Measurements from ENCODE around the gene ATP5ME. TPM values are rescaled to one million over a fixed set of nuclear protein-coding genes. Genes with fewer than 3 reads are reported as not detected.

ATP5ME gene
- total and polyA plus RNA-seq, 2 of the 13 experiments (the other 11 are each of a cell fraction or from before 2014, with no cell fraction given) = 305 to 753 TPM

DNA sequence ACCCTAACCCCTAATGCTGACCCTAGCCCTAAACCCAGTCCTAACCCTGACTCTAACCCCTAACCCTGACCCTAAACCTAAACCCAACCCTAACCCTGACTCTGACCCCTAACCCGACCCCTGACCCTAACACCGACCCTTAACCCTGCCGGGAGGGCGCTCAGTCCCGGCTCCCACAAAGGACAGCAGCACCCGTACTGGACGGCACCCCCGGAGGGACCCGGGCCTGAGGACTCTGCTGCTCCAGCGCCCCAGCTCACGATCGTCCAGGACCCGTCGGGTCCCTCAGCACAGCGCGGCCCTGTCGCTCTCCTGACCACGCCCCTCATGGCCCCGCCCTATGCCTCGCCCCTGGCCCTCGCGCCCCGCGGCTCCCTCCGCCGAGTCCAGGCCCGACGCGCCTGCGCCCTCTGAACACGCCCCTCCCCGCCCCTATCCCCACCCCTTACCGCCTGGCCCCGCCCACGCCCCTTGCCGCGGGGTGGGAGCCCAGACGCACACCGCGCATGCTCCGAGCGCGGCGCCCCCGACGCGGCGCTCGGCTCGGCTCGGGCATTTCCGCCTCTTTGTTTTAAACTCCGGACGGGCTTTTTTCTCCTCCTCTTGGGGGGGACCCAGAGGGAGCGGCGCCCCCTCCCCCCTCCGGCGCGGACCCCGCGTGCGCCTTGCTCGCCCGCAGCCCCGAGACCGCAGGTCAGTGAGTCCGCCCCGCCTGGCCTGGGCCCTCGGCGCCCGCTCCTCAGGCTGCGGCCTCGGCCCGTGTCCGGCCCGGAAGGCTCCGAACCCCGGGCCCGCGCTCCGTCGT is 31.4 kb upstream of the ATP5ME start, which contains the start of gene PCGF3 (continued):
- TF ChIP-seq, protein P1, sequence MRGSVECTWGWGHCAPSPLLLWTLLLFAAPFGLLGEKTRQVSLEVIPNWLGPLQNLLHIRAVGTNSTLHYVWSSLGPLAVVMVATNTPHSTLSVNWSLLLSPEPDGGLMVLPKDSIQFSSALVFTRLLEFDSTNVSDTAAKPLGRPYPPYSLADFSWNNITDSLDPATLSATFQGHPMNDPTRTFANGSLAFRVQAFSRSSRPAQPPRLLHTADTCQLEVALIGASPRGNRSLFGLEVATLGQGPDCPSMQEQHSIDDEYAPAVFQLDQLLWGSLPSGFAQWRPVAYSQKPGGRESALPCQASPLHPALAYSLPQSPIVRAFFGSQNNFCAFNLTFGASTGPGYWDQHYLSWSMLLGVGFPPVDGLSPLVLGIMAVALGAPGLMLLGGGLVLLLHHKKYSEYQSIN (CRISPR knock-in tag; IDR thresholded peaks at IDR 0.05; ENCODE audit: borderline replicate concordance) = no peak
- no peak for TF ChIP-seq ZNF761 (CRISPR knock-in tag; conservative IDR thresholded peaks at IDR 0.05)
- no peak for TF ChIP-seq ZNF749 (CRISPR knock-in tag; IDR thresholded peaks at IDR 0.05; ENCODE audit: borderline replicate concordance)
- TF ChIP-seq RARA (CRISPR knock-in tag; IDR thresholded peaks at IDR 0.05) = no peak; the same call in 1 of the 2 replicates
- TF ChIP-seq ZBTB21 (CRISPR knock-in tag; IDR thresholded peaks at IDR 0.05) = no peak
- TF ChIP-seq, protein P2, sequence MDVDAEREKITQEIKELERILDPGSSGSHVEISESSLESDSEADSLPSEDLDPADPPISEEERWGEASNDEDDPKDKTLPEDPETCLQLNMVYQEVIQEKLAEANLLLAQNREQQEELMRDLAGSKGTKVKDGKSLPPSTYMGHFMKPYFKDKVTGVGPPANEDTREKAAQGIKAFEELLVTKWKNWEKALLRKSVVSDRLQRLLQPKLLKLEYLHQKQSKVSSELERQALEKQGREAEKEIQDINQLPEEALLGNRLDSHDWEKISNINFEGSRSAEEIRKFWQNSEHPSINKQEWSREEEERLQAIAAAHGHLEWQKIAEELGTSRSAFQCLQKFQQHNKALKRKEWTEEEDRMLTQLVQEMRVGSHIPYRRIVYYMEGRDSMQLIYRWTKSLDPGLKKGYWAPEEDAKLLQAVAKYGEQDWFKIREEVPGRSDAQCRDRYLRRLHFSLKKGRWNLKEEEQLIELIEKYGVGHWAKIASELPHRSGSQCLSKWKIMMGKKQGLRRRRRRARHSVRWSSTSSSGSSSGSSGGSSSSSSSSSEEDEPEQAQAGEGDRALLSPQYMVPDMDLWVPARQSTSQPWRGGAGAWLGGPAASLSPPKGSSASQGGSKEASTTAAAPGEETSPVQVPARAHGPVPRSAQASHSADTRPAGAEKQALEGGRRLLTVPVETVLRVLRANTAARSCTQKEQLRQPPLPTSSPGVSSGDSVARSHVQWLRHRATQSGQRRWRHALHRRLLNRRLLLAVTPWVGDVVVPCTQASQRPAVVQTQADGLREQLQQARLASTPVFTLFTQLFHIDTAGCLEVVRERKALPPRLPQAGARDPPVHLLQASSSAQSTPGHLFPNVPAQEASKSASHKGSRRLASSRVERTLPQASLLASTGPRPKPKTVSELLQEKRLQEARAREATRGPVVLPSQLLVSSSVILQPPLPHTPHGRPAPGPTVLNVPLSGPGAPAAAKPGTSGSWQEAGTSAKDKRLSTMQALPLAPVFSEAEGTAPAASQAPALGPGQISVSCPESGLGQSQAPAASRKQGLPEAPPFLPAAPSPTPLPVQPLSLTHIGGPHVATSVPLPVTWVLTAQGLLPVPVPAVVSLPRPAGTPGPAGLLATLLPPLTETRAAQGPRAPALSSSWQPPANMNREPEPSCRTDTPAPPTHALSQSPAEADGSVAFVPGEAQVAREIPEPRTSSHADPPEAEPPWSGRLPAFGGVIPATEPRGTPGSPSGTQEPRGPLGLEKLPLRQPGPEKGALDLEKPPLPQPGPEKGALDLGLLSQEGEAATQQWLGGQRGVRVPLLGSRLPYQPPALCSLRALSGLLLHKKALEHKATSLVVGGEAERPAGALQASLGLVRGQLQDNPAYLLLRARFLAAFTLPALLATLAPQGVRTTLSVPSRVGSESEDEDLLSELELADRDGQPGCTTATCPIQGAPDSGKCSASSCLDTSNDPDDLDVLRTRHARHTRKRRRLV (CRISPR knock-in tag; IDR thresholded peaks at IDR 0.05) = no peak
- TF ChIP-seq, protein P3, sequence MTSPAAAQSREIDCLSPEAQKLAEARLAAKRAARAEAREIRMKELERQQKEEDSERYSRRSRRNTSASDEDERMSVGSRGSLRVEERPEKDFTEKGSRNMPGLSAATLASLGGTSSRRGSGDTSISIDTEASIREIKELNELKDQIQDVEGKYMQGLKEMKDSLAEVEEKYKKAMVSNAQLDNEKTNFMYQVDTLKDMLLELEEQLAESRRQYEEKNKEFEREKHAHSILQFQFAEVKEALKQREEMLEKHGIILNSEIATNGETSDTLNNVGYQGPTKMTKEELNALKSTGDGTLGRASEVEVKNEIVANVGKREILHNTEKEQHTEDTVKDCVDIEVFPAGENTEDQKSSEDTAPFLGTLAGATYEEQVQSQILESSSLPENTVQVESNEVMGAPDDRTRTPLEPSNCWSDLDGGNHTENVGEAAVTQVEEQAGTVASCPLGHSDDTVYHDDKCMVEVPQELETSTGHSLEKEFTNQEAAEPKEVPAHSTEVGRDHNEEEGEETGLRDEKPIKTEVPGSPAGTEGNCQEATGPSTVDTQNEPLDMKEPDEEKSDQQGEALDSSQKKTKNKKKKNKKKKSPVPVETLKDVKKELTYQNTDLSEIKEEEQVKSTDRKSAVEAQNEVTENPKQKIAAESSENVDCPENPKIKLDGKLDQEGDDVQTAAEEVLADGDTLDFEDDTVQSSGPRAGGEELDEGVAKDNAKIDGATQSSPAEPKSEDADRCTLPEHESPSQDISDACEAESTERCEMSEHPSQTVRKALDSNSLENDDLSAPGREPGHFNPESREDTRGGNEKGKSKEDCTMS (CRISPR knock-in tag; conservative IDR thresholded peaks at IDR 0.05) = no peak
- TF ChIP-seq, protein P4, sequence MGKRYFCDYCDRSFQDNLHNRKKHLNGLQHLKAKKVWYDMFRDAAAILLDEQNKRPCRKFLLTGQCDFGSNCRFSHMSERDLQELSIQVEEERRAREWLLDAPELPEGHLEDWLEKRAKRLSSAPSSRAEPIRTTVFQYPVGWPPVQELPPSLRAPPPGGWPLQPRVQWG (CRISPR knock-in tag; IDR thresholded peaks at IDR 0.05; ENCODE audit: borderline replicate concordance, low read depth) = no peak
- TF ChIP-seq ZNF547 (CRISPR knock-in tag; IDR thresholded peaks at IDR 0.05) = peak; percentile 9; the same call in 1 of the 2 replicates
- no peak for TF ChIP-seq ZBTB8A (CRISPR knock-in tag; IDR thresholded peaks at IDR 0.05; ENCODE audit: borderline replicate concordance, low read depth)
- TF ChIP-seq FOXJ3 (CRISPR knock-in tag; IDR thresholded peaks at IDR 0.05; ENCODE audit: borderline replicate concordance) = no peak
- TF ChIP-seq NCOA2 (CRISPR knock-in tag; IDR thresholded peaks at IDR 0.05) = no peak
- TF ChIP-seq NFRKB (IDR thresholded peaks at IDR 0.05) = no peak
- no peak for TF ChIP-seq ZNF264 (CRISPR knock-in tag; IDR thresholded peaks at IDR 0.05)
- no peak for TF ChIP-seq XBP1 (CRISPR knock-in tag; IDR thresholded peaks at IDR 0.05)
- no peak for TF ChIP-seq ZNF569 (CRISPR knock-in tag; IDR thresholded peaks at IDR 0.05; ENCODE audit: borderline replicate concordance)
- no peak for TF ChIP-seq ONECUT2 (CRISPR knock-in tag; IDR thresholded peaks at IDR 0.05)
- TF ChIP-seq, protein P5, sequence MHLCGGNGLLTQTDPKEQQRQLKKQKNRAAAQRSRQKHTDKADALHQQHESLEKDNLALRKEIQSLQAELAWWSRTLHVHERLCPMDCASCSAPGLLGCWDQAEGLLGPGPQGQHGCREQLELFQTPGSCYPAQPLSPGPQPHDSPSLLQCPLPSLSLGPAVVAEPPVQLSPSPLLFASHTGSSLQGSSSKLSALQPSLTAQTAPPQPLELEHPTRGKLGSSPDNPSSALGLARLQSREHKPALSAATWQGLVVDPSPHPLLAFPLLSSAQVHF (CRISPR knock-in tag; IDR thresholded peaks at IDR 0.05) = no peak
- no peak for TF ChIP-seq SRSF4 (IDR thresholded peaks at IDR 0.05; ENCODE audit: low read depth, low read length, poor library complexity, severe bottlenecking)
- TF ChIP-seq ZNF44 (CRISPR knock-in tag; IDR thresholded peaks at IDR 0.05) = no peak

Measured in HepG2 (cell line).